Mesenchymal stem cell (in vitro differentiated cells and primary cell): ENCODE measurements around the gene NFE2L3.

Experiments
- DNase-seq: peaks from one replicate; pipeline ENCODE4 v3.0.0-alpha.2; 2013
- H2AFZ ChIP-seq: one replicate; pipeline ENCODE4 v1.6.1; 2013; ENCODE audit warnings: low read depth, mild to moderate bottlenecking, control low read depth, inconsistent platforms, low read length, moderate library complexity
- H2AK5ac ChIP-seq: 2 replicates; pipeline ENCODE4 v1.6.1; 2013; ENCODE audit warnings: low read length, moderate library complexity, mild to moderate bottlenecking, inconsistent platforms; ENCODE audit not compliant: severe bottlenecking
- H2BK120ac ChIP-seq: one replicate; pipeline ENCODE4 v1.6.1; 2013; ENCODE audit warnings: low read depth, mild to moderate bottlenecking, inconsistent platforms, low read length, moderate library complexity
- H2BK12ac ChIP-seq, 2 experiments: one replicate each; pipeline ENCODE4 v1.6.1; 2013; ENCODE audit warnings: inconsistent platforms in 2 of 2, low read length in 2 of 2, mild to moderate bottlenecking in 2 of 2, moderate library complexity in 2 of 2, control low read depth in 1 of 2
- H2BK15ac ChIP-seq: one replicate; pipeline ENCODE4 v1.6.1; 2013; ENCODE audit warnings: mild to moderate bottlenecking, low read depth, inconsistent platforms; ENCODE audit not compliant: poor library complexity, severe bottlenecking
- H2BK5ac ChIP-seq: 2 replicates; pipeline ENCODE4 v1.6.1; 2013; ENCODE audit warnings: low read depth, mild to moderate bottlenecking, low read length, control low read depth, inconsistent platforms; ENCODE audit not compliant: poor library complexity, severe bottlenecking
- H3K14ac ChIP-seq, 2 experiments: one replicate each; pipeline ENCODE4 v1.6.1; 2013; ENCODE audit warnings: inconsistent platforms in 2 of 2, low read length in 2 of 2, control low read depth in 1 of 2, mild to moderate bottlenecking in 1 of 2, moderate library complexity in 1 of 2
- H3K18ac ChIP-seq, 2 experiments: one replicate each; pipeline ENCODE4 v1.6.1; 2013; ENCODE audit warnings: inconsistent platforms in 2 of 2, low read length in 2 of 2, control low read depth in 1 of 2, low read depth in 1 of 2, mild to moderate bottlenecking in 1 of 2
- H3K23ac ChIP-seq, 2 experiments: one replicate each; pipeline ENCODE4 v1.6.1; 2013; ENCODE audit warnings: inconsistent platforms in 2 of 2, low read length in 2 of 2, mild to moderate bottlenecking in 2 of 2, moderate library complexity in 2 of 2, control low read depth in 1 of 2
- H3K27ac ChIP-seq: 2 replicates; pipeline ENCODE4 v1.5.1; 2013; ENCODE audit warnings: mild to moderate bottlenecking, moderate library complexity, low read length, control low read depth, inconsistent platforms; ENCODE audit not compliant: poor library complexity, severe bottlenecking
- H3K27me3 ChIP-seq, 2 experiments: 2 replicates each; pipeline versions ENCODE4 v1.6.1 to v1.7.0; 2013; ENCODE audit warnings: low read length in 2 of 2, mild to moderate bottlenecking in 2 of 2, moderate library complexity in 2 of 2, control low read depth in 1 of 2, inconsistent platforms in 1 of 2; ENCODE audit not compliant: control insufficient read depth in 1 of 2, insufficient read depth in 1 of 2
- H3K36me3 ChIP-seq, 2 experiments: 2 replicates each; pipeline versions ENCODE4 v1.6.1 to v1.7.0; 2013; ENCODE audit warnings: low read length in 2 of 2, control low read depth in 1 of 2, inconsistent platforms in 1 of 2, low read depth in 1 of 2, mild to moderate bottlenecking in 1 of 2; ENCODE audit not compliant: insufficient read depth in 2 of 2, control insufficient read depth in 1 of 2
- H3K4ac ChIP-seq, 2 experiments: one replicate each; pipeline ENCODE4 v1.6.1; 2013; ENCODE audit warnings: inconsistent platforms in 2 of 2, low read length in 2 of 2, mild to moderate bottlenecking in 2 of 2, moderate library complexity in 2 of 2, control low read depth in 1 of 2, low read depth in 1 of 2
- H3K4me1 ChIP-seq: 2 replicates; pipeline ENCODE4 v1.6.1; 2013; ENCODE audit warnings: low read depth, low read length, control low read depth; ENCODE audit not compliant: control insufficient read depth, insufficient read depth
- H3K4me2 ChIP-seq: 2 replicates; pipeline ENCODE4 v1.6.1; 2013; ENCODE audit warnings: low read length, mild to moderate bottlenecking, inconsistent platforms; ENCODE audit not compliant: poor library complexity, severe bottlenecking
- H3K4me3 ChIP-seq, 2 experiments: 2 replicates each; pipeline versions ENCODE4 v1.5.1 to v1.7.0; 2013; ENCODE audit warnings: low read length in 2 of 2, mild to moderate bottlenecking in 2 of 2, control low read depth in 1 of 2, low read depth in 1 of 2; ENCODE audit not compliant: insufficient read depth in 1 of 2
- H3K79me1 ChIP-seq: replicated peaks from 2 replicates; pipeline ENCODE4 v1.6.1; 2013; ENCODE audit warnings: mild to moderate bottlenecking, control low read depth, low read length, inconsistent platforms; ENCODE audit not compliant: poor library complexity, severe bottlenecking
- H3K9ac ChIP-seq: 2 replicates; pipeline ENCODE4 v1.7.0; 2013; ENCODE audit warnings: mild to moderate bottlenecking, low read length, moderate library complexity
- H3K9me3 ChIP-seq: 2 replicates; pipeline ENCODE4 v1.7.0; 2013; ENCODE audit warnings: mild to moderate bottlenecking, low read length; ENCODE audit not compliant: control insufficient read depth
- H4K8ac ChIP-seq: one replicate; pipeline ENCODE4 v1.6.1; 2013; ENCODE audit warnings: inconsistent platforms, mild to moderate bottlenecking, low read length, moderate library complexity
- H4K91ac ChIP-seq: one replicate; pipeline ENCODE4 v1.6.1; 2013; ENCODE audit warnings: mild to moderate bottlenecking, low read length, inconsistent platforms
- WGBS: methylation state at CpG from one replicate; pipeline ENCODE4 v1.1.7; 2013; ENCODE audit warnings: mixed read lengths; 5-methylcytosine and 5-hydroxymethylcytosine counted together

Gene NFE2L3

DNA sequence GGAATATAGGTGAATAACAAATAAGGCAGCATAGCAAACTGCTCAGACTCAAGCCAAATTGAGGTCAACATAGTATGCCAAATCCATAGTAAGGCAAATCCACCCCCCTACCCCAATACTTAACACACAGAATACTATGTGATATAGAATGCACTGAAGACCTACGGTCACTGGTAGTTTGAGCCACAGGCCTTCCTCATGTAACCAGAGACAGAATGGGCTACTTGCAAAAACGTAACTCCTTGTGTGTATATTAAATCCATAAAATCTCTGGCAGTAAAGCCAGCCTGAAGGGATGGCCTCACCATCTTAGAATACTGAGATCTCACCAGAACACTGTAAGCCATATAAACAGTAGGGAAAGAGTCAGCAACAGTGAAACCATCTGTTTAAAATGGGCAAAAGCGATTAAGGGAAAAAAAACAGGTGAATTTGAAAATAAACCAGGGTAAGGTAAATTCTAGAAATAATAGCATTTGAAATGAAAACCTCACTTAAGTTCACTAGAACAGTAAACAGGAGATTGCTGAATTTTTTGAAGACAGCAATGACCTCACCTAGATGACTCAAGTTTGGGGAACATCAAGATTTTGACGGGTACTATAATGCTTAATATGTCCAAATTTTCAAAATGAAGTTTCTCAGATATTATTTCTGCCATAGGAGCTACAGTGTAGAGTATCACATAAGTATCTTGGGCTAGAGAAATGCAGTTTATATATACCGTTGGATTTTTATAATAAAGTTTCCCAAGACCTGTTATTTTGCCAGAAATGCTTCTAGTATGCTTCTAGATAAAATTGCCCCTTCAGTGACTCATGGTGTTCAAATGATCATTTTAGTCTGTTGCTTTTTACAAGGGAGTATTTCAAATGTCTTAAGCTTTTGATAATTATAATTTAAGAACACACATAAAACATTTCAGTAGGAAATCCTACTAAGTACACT, 34.6 kb downstream of the NFE2L3 start:
- Histone ChIP-seq H3K36me3 (peaks cover 7 to 63% of the 10 kb centered on the region in 2 experiments), H2AFZ (no peak overlapping the region), H2BK120ac (no peak overlapping the region), H3K4me2 (no peak overlapping the region), H3K14ac (no peak overlapping the region), H3K23ac (no peak overlapping the region), H2BK5ac (no peak overlapping the region), H3K27ac (peak overlapping the region; percentile 51), H2AK5ac (no peak overlapping the region), H3K18ac (no peak overlapping the region), H4K91ac (no peak overlapping the region), H2BK12ac (no peak overlapping the region), H3K9me3 (no peaks in the 10 kb centered on the region), H3K79me1 (peaks cover 1% of the 10 kb centered on the region), H3K4me3 (no peak overlapping the region), H3K27me3 (no peaks in the 10 kb centered on the region), H4K8ac (no peak overlapping the region), H3K9ac (peak overlapping the region; percentile 17), H2BK15ac (no peak overlapping the region), H3K4me1 (peaks cover 6% of the 10 kb centered on the region), H3K4ac (no peak overlapping the region)
- no peak for DNase-seq
- 100% methylated on average over 2 of the region's 5 CpGs for WGBS

- H3K4me1 ChIP-seq = peaks cover 3% of the 10 kb centered on the region
- no peak overlapping the region for H2AK5ac ChIP-seq
- H3K36me3 ChIP-seq = peaks cover 7 to 72% of the 10 kb centered on the region in 2 experiments
- no peak overlapping the region for H4K8ac ChIP-seq
- no peak overlapping the region for H3K23ac ChIP-seq
- peaks cover 1% of the 10 kb centered on the region for H3K79me1 ChIP-seq
- H2BK5ac ChIP-seq = no peak overlapping the region
- H3K9ac ChIP-seq = peak overlapping the region; percentile 17
- no peak for DNase-seq
- H3K4me2 ChIP-seq = no peak overlapping the region
- no peak overlapping the region for H3K18ac ChIP-seq
- 94% methylated on average over 9 of the region's 11 CpGs for WGBS
- H3K4me3 ChIP-seq = no peak overlapping the region
- peak overlapping the region; percentile 37 for H3K27ac ChIP-seq
- no peaks in the 10 kb centered on the region for H3K9me3 ChIP-seq
- H3K4ac ChIP-seq = no peak overlapping the region
- H2AFZ ChIP-seq = no peak overlapping the region
- no peaks in the 10 kb centered on the region for H3K27me3 ChIP-seq
- H2BK12ac ChIP-seq = no peak overlapping the region
- H2BK15ac ChIP-seq = no peak overlapping the region
- H2BK120ac ChIP-seq = no peak overlapping the region
- no peak overlapping the region for H3K14ac ChIP-seq
- no peak overlapping the region for H4K91ac ChIP-seq
Measured at GRCh38 chr7:26187380-26188205, 35.6 kb downstream of the NFE2L3 start.

DNA sequence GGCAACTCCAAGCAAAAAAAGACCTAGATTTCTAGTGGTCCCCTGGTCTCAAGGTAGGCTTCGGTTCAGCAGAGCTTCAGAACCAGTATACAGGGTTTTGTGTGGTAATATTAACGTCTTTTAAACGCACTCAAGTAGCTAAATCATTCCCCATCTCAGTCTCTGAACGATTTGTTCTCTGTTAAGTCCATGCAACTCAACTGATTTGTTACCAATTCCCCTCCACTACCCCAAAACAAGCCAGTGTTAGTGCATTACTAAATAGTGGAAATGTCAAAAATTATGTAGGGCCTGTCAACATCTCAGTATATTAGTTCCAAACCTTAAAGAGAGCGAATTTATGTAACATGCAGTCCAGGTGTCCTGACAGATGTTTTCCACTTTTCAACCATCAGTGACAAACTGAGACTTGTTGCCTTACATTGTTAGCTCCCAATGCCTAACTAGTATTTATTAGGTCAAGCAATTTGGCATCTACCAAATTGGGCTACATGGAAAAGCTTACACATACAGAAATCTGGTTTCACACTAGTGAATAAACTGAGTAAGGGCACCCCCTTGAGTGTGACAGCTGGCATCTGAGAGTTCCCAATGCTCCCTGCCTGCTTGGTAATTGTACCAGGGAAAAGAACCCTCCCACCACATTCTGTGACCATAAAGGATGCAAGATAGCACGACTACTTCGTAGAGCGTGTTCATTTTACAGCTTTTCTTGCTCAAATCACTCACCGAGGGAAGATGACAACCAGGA, 36.4 kb downstream of the NFE2L3 start:
- no peak overlapping the region for H3K4me2 ChIP-seq
- DNase-seq = no peak
- no peak overlapping the region for H2BK15ac ChIP-seq
- H3K4ac ChIP-seq = no peak overlapping the region
- peak overlapping the region; percentile 6 for H3K9ac ChIP-seq
- no peak overlapping the region for H3K27ac ChIP-seq
- no peak overlapping the region for H3K14ac ChIP-seq
- H3K23ac ChIP-seq = no peak overlapping the region
- no peak overlapping the region for H3K4me3 ChIP-seq
- peaks cover under 1% of the 10 kb centered on the region for H3K4me1 ChIP-seq
- H2BK120ac ChIP-seq = no peak overlapping the region
- no peaks in the 10 kb centered on the region for H3K9me3 ChIP-seq
- H4K91ac ChIP-seq = no peak overlapping the region
- 93% methylated on average over 5 of the region's 9 CpGs for WGBS
- H2BK12ac ChIP-seq = no peak overlapping the region
- H3K79me1 ChIP-seq = peaks cover 1% of the 10 kb centered on the region
- H3K27me3 ChIP-seq = no peaks in the 10 kb centered on the region
- no peak overlapping the region for H2AFZ ChIP-seq
- H3K18ac ChIP-seq = no peak overlapping the region
- no peak overlapping the region for H2BK5ac ChIP-seq
- H3K36me3 ChIP-seq = peaks cover 7 to 80% of the 10 kb centered on the region in 2 experiments
- H2AK5ac ChIP-seq = no peak overlapping the region
- H4K8ac ChIP-seq = no peak overlapping the region
